ENCODE measurements around the gene STEAP4. TPM values are rescaled to one million over a fixed set of nuclear protein-coding genes. Genes with fewer than 3 reads are reported as not detected.

The STEAP4 gene
- total RNA-seq, 1 donor from 2014 or later = not detected

- Mint-ChIP-seq H3K4me3 (no peak overlapping the region), H3K27ac (ENCODE audit: unreplicated experiment) (no peak overlapping the region), H3K4me1 (no peaks in the 10 kb centered on the region), H3K9me3 (no peaks in the 10 kb centered on the region), H3K27me3 (ENCODE audit: low read depth) (no peaks in the 10 kb centered on the region), H3K36me3 (ENCODE audit: low read depth) (no peaks in the 10 kb centered on the region)
- TF ChIP-seq CTCF (conservative IDR thresholded peaks at IDR 0.05) = no peak
- DNase-seq (ENCODE audit: low read depth, low spot score) = no peak
Measured at GRCh38 chr7:88322151-88322550, 15.5 kb upstream of the STEAP4 start.

- Mint-ChIP-seq H3K27me3 (ENCODE audit: low read depth) (no peaks in the 10 kb centered on the region), H3K9me3 (no peaks in the 10 kb centered on the region), H3K4me3 (no peak overlapping the region), H3K4me1 (no peaks in the 10 kb centered on the region), H3K36me3 (ENCODE audit: low read depth) (no peaks in the 10 kb centered on the region), H3K27ac (ENCODE audit: unreplicated experiment) (no peak overlapping the region)
- TF ChIP-seq CTCF (conservative IDR thresholded peaks at IDR 0.05) = no peak
- DNase-seq (ENCODE audit: low read depth, low spot score) = no peak
Measured at GRCh38 chr7:88321694-88322093, 15.0 kb upstream of the STEAP4 start.

- TF ChIP-seq CTCF (conservative IDR thresholded peaks at IDR 0.05) = no peak
- Mint-ChIP-seq H3K4me3 (no peak overlapping the region), H3K36me3 (ENCODE audit: low read depth) (no peaks in the 10 kb centered on the region), H3K27me3 (ENCODE audit: low read depth) (no peaks in the 10 kb centered on the region), H3K4me1 (no peaks in the 10 kb centered on the region), H3K9me3 (no peaks in the 10 kb centered on the region), H3K27ac (ENCODE audit: unreplicated experiment) (no peak overlapping the region)
- no peak for DNase-seq (ENCODE audit: low read depth, low spot score)
Measured at GRCh38 chr7:88318196-88318595, 11.5 kb upstream of the STEAP4 start.

- Mint-ChIP-seq H3K27ac (ENCODE audit: unreplicated experiment) (no peak overlapping the region), H3K4me1 (no peaks in the 10 kb centered on the region), H3K27me3 (ENCODE audit: low read depth) (no peaks in the 10 kb centered on the region), H3K9me3 (no peaks in the 10 kb centered on the region), H3K4me3 (no peak overlapping the region), H3K36me3 (ENCODE audit: low read depth) (no peaks in the 10 kb centered on the region)
- no peak for TF ChIP-seq CTCF (conservative IDR thresholded peaks at IDR 0.05)
- no peak for DNase-seq (ENCODE audit: low read depth, low spot score)
Measured at GRCh38 chr7:88317422-88317821, 10.7 kb upstream of the STEAP4 start.

- Mint-ChIP-seq H3K9me3 (no peaks in the 10 kb centered on the region), H3K4me1 (no peaks in the 10 kb centered on the region), H3K36me3 (ENCODE audit: low read depth) (no peaks in the 10 kb centered on the region), H3K27ac (ENCODE audit: unreplicated experiment) (no peak overlapping the region), H3K27me3 (ENCODE audit: low read depth) (no peaks in the 10 kb centered on the region), H3K4me3 (no peak overlapping the region)
- no peak for TF ChIP-seq CTCF (conservative IDR thresholded peaks at IDR 0.05)
- DNase-seq (ENCODE audit: low read depth, low spot score) = no peak
Measured at GRCh38 chr7:88316456-88316855, 9.8 kb upstream of the STEAP4 start.

GRCh38 chr7:88315522-88315921 is 8.8 kb upstream of the STEAP4 start:
- Mint-ChIP-seq H3K27ac (ENCODE audit: unreplicated experiment) (no peak overlapping the region), H3K36me3 (ENCODE audit: low read depth) (no peaks in the 10 kb centered on the region), H3K27me3 (ENCODE audit: low read depth) (no peaks in the 10 kb centered on the region), H3K9me3 (peaks cover 5% of the 10 kb centered on the region), H3K4me1 (no peaks in the 10 kb centered on the region), H3K4me3 (no peak overlapping the region)
- TF ChIP-seq CTCF (conservative IDR thresholded peaks at IDR 0.05) = no peak
- DNase-seq (ENCODE audit: low read depth, low spot score) = no peak
